ENCODE data around the gene AKAP13. TPM values are rescaled to one million over a fixed set of nuclear protein-coding genes. Genes with fewer than 3 reads are reported as not detected.

Gene AKAP13
- polyA plus RNA-seq, 1 of the 3 experiments (the other 2 are of a cell fraction), result 8.4 TPM

GRCh38 chr15:85424154-85424553, 43.8 kb downstream of the AKAP13 start (continued):
- TF ChIP-seq, protein P1, sequence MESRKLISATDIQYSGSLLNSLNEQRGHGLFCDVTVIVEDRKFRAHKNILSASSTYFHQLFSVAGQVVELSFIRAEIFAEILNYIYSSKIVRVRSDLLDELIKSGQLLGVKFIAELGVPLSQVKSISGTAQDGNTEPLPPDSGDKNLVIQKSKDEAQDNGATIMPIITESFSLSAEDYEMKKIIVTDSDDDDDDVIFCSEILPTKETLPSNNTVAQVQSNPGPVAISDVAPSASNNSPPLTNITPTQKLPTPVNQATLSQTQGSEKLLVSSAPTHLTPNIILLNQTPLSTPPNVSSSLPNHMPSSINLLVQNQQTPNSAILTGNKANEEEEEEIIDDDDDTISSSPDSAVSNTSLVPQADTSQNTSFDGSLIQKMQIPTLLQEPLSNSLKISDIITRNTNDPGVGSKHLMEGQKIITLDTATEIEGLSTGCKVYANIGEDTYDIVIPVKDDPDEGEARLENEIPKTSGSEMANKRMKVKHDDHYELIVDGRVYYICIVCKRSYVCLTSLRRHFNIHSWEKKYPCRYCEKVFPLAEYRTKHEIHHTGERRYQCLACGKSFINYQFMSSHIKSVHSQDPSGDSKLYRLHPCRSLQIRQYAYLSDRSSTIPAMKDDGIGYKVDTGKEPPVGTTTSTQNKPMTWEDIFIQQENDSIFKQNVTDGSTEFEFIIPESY (IDR thresholded peaks at IDR 0.05; ENCODE audit: borderline replicate concordance, low read depth), result no peak
- TF ChIP-seq RFX5 (IDR thresholded peaks at IDR 0.05; ENCODE audit: low read length) (no peak), RCOR1 (IDR thresholded peaks at IDR 0.05; ENCODE audit: low read length) (no peak)

GRCh38 chr15:85426481-85426880, 46.1 kb downstream of the AKAP13 start:
- Histone ChIP-seq H3K36me3 (replicated peaks in 1 of 2; ENCODE audit: control insufficient read depth in 1 of 2, insufficient read depth in 2 of 2, low read length in 1 of 2) (no peaks in the 10 kb centered on the region), H3K9me3 (no peaks in the 10 kb centered on the region), H2AFZ (ENCODE audit: low read depth) (no peak overlapping the region), H4K20me1 (ENCODE audit: insufficient read depth) (peaks cover 44% of the 10 kb centered on the region), H3K79me2 (ENCODE audit: insufficient read depth) (peaks cover 98% of the 10 kb centered on the region), H3K4me1 (ENCODE audit: control insufficient read depth in 1 of 2, insufficient read depth in 2 of 2, low read depth in 1 of 2, low read length in 1 of 2) (peaks cover 0 to 4% of the 10 kb centered on the region in 2 experiments; a peak in 3 of 4 replicates), H3K4me2 (no peak overlapping the region), H3K9me2 (no peaks in the 10 kb centered on the region), H3K4me3 (ENCODE audit: low read depth in 2 of 2, low read length in 1 of 2) (no peak overlapping the region), H3F3A (replicated peaks; ENCODE audit: insufficient read depth) (peaks cover under 1% of the 10 kb centered on the region), H3K27me3 (ENCODE audit: insufficient read depth) (no peaks in the 10 kb centered on the region), H3K9ac (no peak overlapping the region), H3K27ac (ENCODE audit: low read depth in 2 of 2, low read length in 1 of 2) (no peak overlapping the region)
- WGBS (ENCODE audit: low lambda C conversion rate), result 100% methylated on average over 1 of the region's 1 CpG
- no peak for DNase-seq
- TF ChIP-seq RAD21 (IDR thresholded peaks at IDR 0.05; ENCODE audit: low read length), result no peak
- TF ChIP-seq EP300 (IDR thresholded peaks at IDR 0.05; ENCODE audit: borderline replicate concordance in 1 of 2, low read depth in 1 of 2, low read length in 1 of 2), result no peak
- TF ChIP-seq YY1 (IDR thresholded peaks at IDR 0.05; ENCODE audit: low read depth), result no peak
- TF ChIP-seq, protein P2, sequence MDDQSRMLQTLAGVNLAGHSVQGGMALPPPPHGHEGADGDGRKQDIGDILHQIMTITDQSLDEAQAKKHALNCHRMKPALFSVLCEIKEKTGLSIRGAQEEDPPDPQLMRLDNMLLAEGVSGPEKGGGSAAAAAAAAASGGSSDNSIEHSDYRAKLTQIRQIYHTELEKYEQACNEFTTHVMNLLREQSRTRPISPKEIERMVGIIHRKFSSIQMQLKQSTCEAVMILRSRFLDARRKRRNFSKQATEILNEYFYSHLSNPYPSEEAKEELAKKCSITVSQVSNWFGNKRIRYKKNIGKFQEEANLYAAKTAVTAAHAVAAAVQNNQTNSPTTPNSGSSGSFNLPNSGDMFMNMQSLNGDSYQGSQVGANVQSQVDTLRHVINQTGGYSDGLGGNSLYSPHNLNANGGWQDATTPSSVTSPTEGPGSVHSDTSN (IDR thresholded peaks at IDR 0.05), result no peak
- TF ChIP-seq FOXM1 (IDR thresholded peaks at IDR 0.05; ENCODE audit: low read depth), result no peak
- no peak for TF ChIP-seq USF2 (IDR thresholded peaks at IDR 0.05; ENCODE audit: borderline replicate concordance, low read depth, low read length)
- TF ChIP-seq GATA2 (CRISPR knock-in tag; IDR thresholded peaks at IDR 0.05), result no peak
- TF ChIP-seq FOXJ3 (CRISPR knock-in tag; IDR thresholded peaks at IDR 0.05), result no peak
- TF ChIP-seq, protein P3, sequence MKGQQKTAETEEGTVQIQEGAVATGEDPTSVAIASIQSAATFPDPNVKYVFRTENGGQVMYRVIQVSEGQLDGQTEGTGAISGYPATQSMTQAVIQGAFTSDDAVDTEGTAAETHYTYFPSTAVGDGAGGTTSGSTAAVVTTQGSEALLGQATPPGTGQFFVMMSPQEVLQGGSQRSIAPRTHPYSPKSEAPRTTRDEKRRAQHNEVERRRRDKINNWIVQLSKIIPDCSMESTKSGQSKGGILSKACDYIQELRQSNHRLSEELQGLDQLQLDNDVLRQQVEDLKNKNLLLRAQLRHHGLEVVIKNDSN (IDR thresholded peaks at IDR 0.05; ENCODE audit: borderline replicate concordance, low read depth), result no peak
- TF ChIP-seq TEAD4 (IDR thresholded peaks at IDR 0.05; ENCODE audit: borderline replicate concordance, insufficient read depth), result no peak
- TF ChIP-seq, protein P4, sequence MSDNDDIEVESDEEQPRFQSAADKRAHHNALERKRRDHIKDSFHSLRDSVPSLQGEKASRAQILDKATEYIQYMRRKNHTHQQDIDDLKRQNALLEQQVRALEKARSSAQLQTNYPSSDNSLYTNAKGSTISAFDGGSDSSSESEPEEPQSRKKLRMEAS (IDR thresholded peaks at IDR 0.05; ENCODE audit: low read depth), result no peak
- TF ChIP-seq JUND (IDR thresholded peaks at IDR 0.05), result no peak
- TF ChIP-seq RXRA (IDR thresholded peaks at IDR 0.05; ENCODE audit: borderline replicate concordance, low read depth), result no peak
- no peak for TF ChIP-seq MXI1 (IDR thresholded peaks at IDR 0.05; ENCODE audit: low read depth, low read length)
- CTCF ChIA-PET, result no interaction called here
- POLR2A ChIA-PET, result no interaction called here

Data from SK-N-SH (cell line).